SK-N-SH treated with all-trans-retinoic acid at 6 μM for 48 hours (cell line): Measurements from ENCODE around the gene DLG2.
"Not testable (repeated sequence)": the region's sequence is repeated elsewhere in the genome, so short reads cannot be mapped to it uniquely, and the experiment has no call there.

Experiments used
- ATAC-seq: fragments of 200-7000 bp; cut with Tn5 transposase; 3 replicates; pipeline ENCODE4 v1.9.1; 2020; ENCODE audit warnings: mild to moderate bottlenecking, moderate library complexity
- ARNTL ChIP-seq: fragments of 450-650 bp; formaldehyde crosslinking; IDR thresholded peaks from 2 replicates; pipeline ENCODE4 v1.5.0; 2020; ENCODE audit warnings: low read depth, mild to moderate bottlenecking, moderate library complexity, borderline replicate concordance
- BACH2 ChIP-seq: fragments of 250-450 bp; sonication (Bioruptor Pico); IDR thresholded peaks from 2 replicates; pipeline ENCODE4 v1.9.0; 2021; ENCODE audit warnings: mild to moderate bottlenecking, borderline replicate concordance
- CREB5 ChIP-seq: fragments of 250-450 bp; sonication (Bioruptor Pico); IDR thresholded peaks from 2 replicates; pipeline ENCODE4 v1.5.1; 2020; ENCODE audit warnings: low read depth, mild to moderate bottlenecking, moderate library complexity
- CSDC2 ChIP-seq: fragments of 250-450 bp; sonication (Bioruptor Pico); IDR thresholded peaks from 2 replicates; pipeline ENCODE4 v1.5.0; 2020; ENCODE audit warnings: mild to moderate bottlenecking, moderate library complexity
- CSRNP3 ChIP-seq: fragments of 250-450 bp; sonication (Bioruptor Pico); IDR thresholded peaks from 2 replicates; pipeline ENCODE4 v1.5.1; 2021; ENCODE audit warnings: mild to moderate bottlenecking, moderate library complexity
- ESRRG ChIP-seq: fragments of 250-450 bp; sonication (Bioruptor Pico); IDR thresholded peaks from 2 replicates; pipeline ENCODE4 v1.6.1; 2021; ENCODE audit warnings: mild to moderate bottlenecking
- GLIS3 ChIP-seq: fragments of 250-450 bp; sonication (Bioruptor Pico); IDR thresholded peaks from 2 replicates; pipeline ENCODE4 v1.5.0; 2020; ENCODE audit warnings: mild to moderate bottlenecking, moderate library complexity
- OSR1 ChIP-seq: fragments of 250-450 bp; sonication (Bioruptor Pico); IDR thresholded peaks from 2 replicates; pipeline ENCODE4 v1.8.0; 2022; ENCODE audit warnings: moderate library complexity, mild to moderate bottlenecking, inconsistent platforms
- PATZ1 ChIP-seq: fragments of 250-450 bp; sonication (Bioruptor Pico); IDR thresholded peaks from 2 replicates; pipeline ENCODE4 v1.8.0; 2020; ENCODE audit warnings: mild to moderate bottlenecking, moderate library complexity, borderline replicate concordance
- PPARA ChIP-seq: fragments of 250-450 bp; sonication (Bioruptor Pico); IDR thresholded peaks from 2 replicates; pipeline ENCODE4 v1.5.0; 2020; ENCODE audit warnings: mild to moderate bottlenecking, borderline replicate concordance
- RARB ChIP-seq: fragments of 250-450 bp; sonication (Bioruptor Pico); IDR thresholded peaks from 2 replicates; pipeline ENCODE4 v1.8.0; 2021; ENCODE audit warnings: mild to moderate bottlenecking, moderate library complexity
- SNAI2 ChIP-seq: fragments of 250-450 bp; sonication (Bioruptor Pico); IDR thresholded peaks from 2 replicates; pipeline ENCODE4 v1.5.0; 2020; ENCODE audit warnings: mild to moderate bottlenecking, moderate library complexity
- TCF4 ChIP-seq: fragments of 250-450 bp; sonication (Bioruptor Pico); IDR thresholded peaks from 2 replicates; pipeline ENCODE4 v1.8.0; 2021; ENCODE audit warnings: mild to moderate bottlenecking, moderate library complexity, borderline replicate concordance
- TOX ChIP-seq: fragments of 250-450 bp; sonication (Bioruptor Pico); IDR thresholded peaks from 2 replicates; pipeline ENCODE4 v1.8.0; 2021; ENCODE audit warnings: mild to moderate bottlenecking, moderate library complexity, borderline replicate concordance
- ZC3H10 ChIP-seq: fragments of 250-450 bp; sonication (Bioruptor Pico); IDR thresholded peaks from 2 replicates; pipeline ENCODE4 v1.5.1; 2021; ENCODE audit warnings: mild to moderate bottlenecking, moderate library complexity
- ZFP3 ChIP-seq: fragments of 250-450 bp; sonication (Bioruptor Pico); IDR thresholded peaks from 2 replicates; pipeline ENCODE4 v1.5.0; 2020; ENCODE audit warnings: mild to moderate bottlenecking, moderate library complexity
- ZNF565 ChIP-seq: fragments of 450-650 bp; formaldehyde crosslinking; conservative IDR thresholded peaks from 2 replicates; pipeline ENCODE4 v1.5.0; 2020; ENCODE audit warnings: low read depth, mild to moderate bottlenecking, moderate library complexity
- ZNF70 ChIP-seq: fragments of 450-650 bp; formaldehyde crosslinking; IDR thresholded peaks from 2 replicates; pipeline ENCODE4 v1.5.0; 2020; ENCODE audit warnings: mild to moderate bottlenecking, moderate library complexity
- ZNF8 ChIP-seq: fragments of 450-650 bp; formaldehyde crosslinking; IDR thresholded peaks from 2 replicates; pipeline ENCODE4 v1.5.0; 2020; ENCODE audit warnings: mild to moderate bottlenecking, moderate library complexity
- TF ChIP-seq, protein P1 (sequence below): fragments of 250-450 bp; sonication (Bioruptor Pico); IDR thresholded peaks from 2 replicates; pipeline ENCODE4 v1.5.0; 2020; ENCODE audit warnings: mild to moderate bottlenecking, moderate library complexity
- TF ChIP-seq, protein P2 (sequence below): fragments of 250-450 bp; sonication (Bioruptor Pico); IDR thresholded peaks from 2 replicates; pipeline ENCODE4 v1.8.0; 2021; ENCODE audit warnings: low read depth, mild to moderate bottlenecking, moderate library complexity, borderline replicate concordance

DLG2 gene

GRCh38 chr11:85276332-85276731 lies 350.8 kb downstream of the DLG2 start:
- TF ChIP-seq CSRNP3 (CRISPR knock-in tag) (no peak), PATZ1 (CRISPR knock-in tag) (no peak), ARNTL (CRISPR knock-in tag) (no peak), ESRRG (CRISPR knock-in tag) (no peak)
- ATAC-seq: no peak

- ATAC-seq: not testable (repeated sequence)
These were observed 356.8 kb downstream of the DLG2 start for GRCh38 chr11:85270315-85270714.

GRCh38 chr11:85269109-85269508 lies 358.0 kb downstream of the DLG2 start:
- no peak for ATAC-seq
- no peak for TF ChIP-seq CREB5 (CRISPR knock-in tag)
- TF ChIP-seq OSR1 (CRISPR knock-in tag): no peak
- no peak for TF ChIP-seq RARB (CRISPR knock-in tag)
- TF ChIP-seq TCF4 (CRISPR knock-in tag): no peak
- no peak for TF ChIP-seq ESRRG (CRISPR knock-in tag)
- TF ChIP-seq ARNTL (CRISPR knock-in tag): no peak
- no peak for TF ChIP-seq CSDC2 (CRISPR knock-in tag)
- no peak for TF ChIP-seq ZNF8 (CRISPR knock-in tag)
- no peak for TF ChIP-seq ZNF565 (CRISPR knock-in tag)
- TF ChIP-seq, protein P1, sequence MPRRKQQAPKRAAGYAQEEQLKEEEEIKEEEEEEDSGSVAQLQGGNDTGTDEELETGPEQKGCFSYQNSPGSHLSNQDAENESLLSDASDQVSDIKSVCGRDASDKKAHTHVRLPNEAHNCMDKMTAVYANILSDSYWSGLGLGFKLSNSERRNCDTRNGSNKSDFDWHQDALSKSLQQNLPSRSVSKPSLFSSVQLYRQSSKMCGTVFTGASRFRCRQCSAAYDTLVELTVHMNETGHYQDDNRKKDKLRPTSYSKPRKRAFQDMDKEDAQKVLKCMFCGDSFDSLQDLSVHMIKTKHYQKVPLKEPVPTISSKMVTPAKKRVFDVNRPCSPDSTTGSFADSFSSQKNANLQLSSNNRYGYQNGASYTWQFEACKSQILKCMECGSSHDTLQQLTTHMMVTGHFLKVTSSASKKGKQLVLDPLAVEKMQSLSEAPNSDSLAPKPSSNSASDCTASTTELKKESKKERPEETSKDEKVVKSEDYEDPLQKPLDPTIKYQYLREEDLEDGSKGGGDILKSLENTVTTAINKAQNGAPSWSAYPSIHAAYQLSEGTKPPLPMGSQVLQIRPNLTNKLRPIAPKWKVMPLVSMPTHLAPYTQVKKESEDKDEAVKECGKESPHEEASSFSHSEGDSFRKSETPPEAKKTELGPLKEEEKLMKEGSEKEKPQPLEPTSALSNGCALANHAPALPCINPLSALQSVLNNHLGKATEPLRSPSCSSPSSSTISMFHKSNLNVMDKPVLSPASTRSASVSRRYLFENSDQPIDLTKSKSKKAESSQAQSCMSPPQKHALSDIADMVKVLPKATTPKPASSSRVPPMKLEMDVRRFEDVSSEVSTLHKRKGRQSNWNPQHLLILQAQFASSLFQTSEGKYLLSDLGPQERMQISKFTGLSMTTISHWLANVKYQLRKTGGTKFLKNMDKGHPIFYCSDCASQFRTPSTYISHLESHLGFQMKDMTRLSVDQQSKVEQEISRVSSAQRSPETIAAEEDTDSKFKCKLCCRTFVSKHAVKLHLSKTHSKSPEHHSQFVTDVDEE (CRISPR knock-in tag): no peak
- no peak for TF ChIP-seq TOX

- TF ChIP-seq ZC3H10 (CRISPR knock-in tag): no peak
- TF ChIP-seq OSR1 (CRISPR knock-in tag): no peak
- TF ChIP-seq ZNF8 (CRISPR knock-in tag): no peak
- no peak for TF ChIP-seq CSDC2 (CRISPR knock-in tag)
- no peak for TF ChIP-seq PATZ1 (CRISPR knock-in tag)
- TF ChIP-seq PPARA (CRISPR knock-in tag): no peak
- TF ChIP-seq CREB5 (CRISPR knock-in tag): no peak
- no peak for TF ChIP-seq GLIS3 (CRISPR knock-in tag)
- no peak for TF ChIP-seq BACH2 (CRISPR knock-in tag)
- no peak for TF ChIP-seq ZNF565 (CRISPR knock-in tag)
- TF ChIP-seq CSRNP3 (CRISPR knock-in tag): no peak
- TF ChIP-seq, protein P2, sequence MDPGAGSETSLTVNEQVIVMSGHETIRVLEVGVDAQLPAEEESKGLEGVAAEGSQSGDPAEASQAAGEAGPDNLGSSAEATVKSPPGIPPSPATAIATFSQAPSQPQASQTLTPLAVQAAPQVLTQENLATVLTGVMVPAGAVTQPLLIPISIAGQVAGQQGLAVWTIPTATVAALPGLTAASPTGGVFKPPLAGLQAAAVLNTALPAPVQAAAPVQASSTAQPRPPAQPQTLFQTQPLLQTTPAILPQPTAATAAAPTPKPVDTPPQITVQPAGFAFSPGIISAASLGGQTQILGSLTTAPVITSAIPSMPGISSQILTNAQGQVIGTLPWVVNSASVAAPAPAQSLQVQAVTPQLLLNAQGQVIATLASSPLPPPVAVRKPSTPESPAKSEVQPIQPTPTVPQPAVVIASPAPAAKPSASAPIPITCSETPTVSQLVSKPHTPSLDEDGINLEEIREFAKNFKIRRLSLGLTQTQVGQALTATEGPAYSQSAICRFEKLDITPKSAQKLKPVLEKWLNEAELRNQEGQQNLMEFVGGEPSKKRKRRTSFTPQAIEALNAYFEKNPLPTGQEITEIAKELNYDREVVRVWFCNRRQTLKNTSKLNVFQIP (CRISPR knock-in tag): no peak
- TF ChIP-seq ZNF70 (CRISPR knock-in tag): no peak
- no peak for TF ChIP-seq ZFP3 (CRISPR knock-in tag)
- no peak for TF ChIP-seq SNAI2 (CRISPR knock-in tag)
- TF ChIP-seq TOX: no peak
- no peak for TF ChIP-seq ESRRG (CRISPR knock-in tag)
- ATAC-seq: no peak
These were observed 360.5 kb downstream of the DLG2 start for GRCh38 chr11:85266646-85267045.
